COR-L47 (cell line): ENCODE data around the gene OR12D1.

Source experiments
- DNase-seq: peaks from one replicate; lab custom pipeline; 2025; lab: John Stamatoyannopoulos, UW

The OR12D1 gene

DNA sequence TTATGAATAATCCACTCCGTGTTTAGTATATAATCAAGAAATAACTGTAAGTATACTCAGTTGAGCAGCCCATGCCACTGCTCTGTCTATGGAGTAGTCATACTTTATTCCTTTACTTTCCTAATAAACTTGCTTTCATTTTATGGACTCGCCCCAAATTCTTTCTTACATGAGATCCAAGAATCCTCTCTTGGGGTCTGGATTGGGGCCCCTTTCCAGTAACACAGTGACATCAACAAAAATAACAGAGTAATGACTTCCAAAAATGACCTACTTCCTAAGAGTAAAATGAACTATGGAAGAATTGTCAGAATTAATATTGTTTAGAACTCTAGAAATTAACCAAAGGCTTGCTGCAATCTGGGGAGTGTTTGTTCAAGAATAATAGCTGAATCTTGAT is 51.1 kb downstream of the OR12D1 start:
- DNase-seq: no peak

DNA sequence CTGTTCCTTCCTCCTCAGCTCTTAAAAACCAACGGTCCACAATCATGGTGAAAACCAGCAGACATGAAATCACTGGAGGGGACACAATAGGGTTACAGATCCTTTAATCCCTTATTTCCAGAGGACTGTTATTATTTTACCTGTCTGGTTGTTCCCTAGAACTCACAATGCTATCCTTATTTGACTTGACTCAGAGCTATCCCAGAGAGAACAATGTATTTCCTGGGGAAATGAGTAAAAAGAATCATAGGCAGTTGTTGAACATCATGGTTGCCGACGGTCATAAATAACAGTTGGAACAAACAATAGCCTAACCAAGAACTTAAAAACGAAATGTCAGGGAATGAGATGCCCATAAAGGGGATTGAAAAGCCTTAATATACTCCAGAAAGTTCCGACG is 51.5 kb downstream of the OR12D1 start:
- DNase-seq: no peak
